ENCODE measurements around the gene GPHN. TPM values are rescaled to one million over a fixed set of nuclear protein-coding genes. Genes with fewer than 3 reads are reported as not detected.
"Not testable (repeated sequence)": the region's sequence is repeated elsewhere in the genome, so short reads cannot be mapped to it uniquely, and the experiment has no call there.

GPHN gene
- total RNA-seq, 2 experiments from 2014 or later = 15.8 to 15.9 TPM

DNA sequence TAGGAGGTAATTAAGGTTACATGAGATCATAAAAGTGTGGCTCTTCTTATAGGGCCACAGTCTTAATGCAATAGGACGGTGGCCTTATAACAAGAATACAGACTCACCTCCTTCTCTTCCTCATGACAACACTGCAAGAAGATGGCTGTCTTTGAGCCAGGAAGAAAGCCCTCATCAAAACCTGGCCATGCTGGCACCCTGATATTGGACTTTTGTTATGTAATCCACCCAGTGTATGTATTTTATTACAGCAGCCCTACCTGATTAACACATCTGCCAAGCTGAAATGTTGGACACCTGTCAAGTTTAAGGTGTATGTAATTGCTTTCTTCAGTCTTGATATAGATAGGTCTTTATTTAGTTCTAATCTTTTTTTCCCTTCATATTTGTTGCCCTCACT, 217.0 kb downstream of the GPHN start:
- Mint-ChIP-seq H3K27me3 (no peaks in the 10 kb centered on the region), H3K27ac (no peak overlapping the region), H3K4me1 (no peaks in the 10 kb centered on the region), H3K36me3 (ENCODE audit: low read depth) (peaks cover 15% of the 10 kb centered on the region), H3K4me3 (no peak overlapping the region), H3K9me3 (peaks cover 26% of the 10 kb centered on the region)
- ChIA-PET CTCF (no interaction called here), POLR2A (no interaction called here)
- no peak for DNase-seq

DNA sequence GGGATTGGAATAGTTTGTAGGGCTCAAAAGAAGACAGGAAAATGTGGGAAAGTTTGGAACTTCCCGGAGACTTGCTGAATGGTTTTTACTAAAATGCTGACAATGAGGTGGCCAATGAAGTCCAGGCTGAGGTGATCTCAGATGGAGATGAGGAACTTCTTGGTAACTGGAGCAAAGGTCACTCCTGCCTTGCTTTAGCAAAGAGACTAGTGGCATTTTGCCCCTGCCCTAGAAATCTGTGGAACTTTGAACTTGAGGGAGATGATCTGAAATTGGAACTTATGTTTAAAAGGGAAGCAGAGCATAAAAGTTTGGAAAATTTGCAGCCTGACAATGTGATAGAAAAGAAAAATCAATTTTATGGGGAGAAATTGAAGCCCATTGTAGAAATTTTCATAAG, 223.4 kb downstream of the GPHN start:
- H3K27me3 Mint-ChIP-seq = not testable (repeated sequence)
- peaks cover 19% of the 10 kb centered on the region for H3K36me3 Mint-ChIP-seq (ENCODE audit: low read depth)

DNA sequence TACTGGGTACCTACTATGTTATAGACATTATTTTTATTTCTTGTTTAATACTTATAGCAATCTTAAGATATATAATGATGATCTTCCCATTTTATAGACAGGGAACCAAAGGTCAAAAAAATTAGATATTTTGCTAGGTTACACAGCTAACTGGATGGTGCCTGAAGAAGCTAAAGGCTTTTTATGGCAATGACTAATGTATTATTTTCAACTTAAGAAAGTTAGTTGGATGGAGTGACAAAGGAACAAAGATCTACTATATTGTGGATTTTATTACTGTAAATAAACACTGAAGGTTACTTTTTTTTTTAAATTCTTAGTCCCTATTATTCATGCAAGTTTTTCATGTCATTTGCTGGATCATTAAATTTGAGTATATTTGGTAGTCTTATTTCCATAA, 227.9 kb downstream of the GPHN start:
- Mint-ChIP-seq H3K36me3 (ENCODE audit: low read depth) (peaks cover 9% of the 10 kb centered on the region), H3K9me3 (peaks cover 16% of the 10 kb centered on the region), H3K4me3 (no peak overlapping the region), H3K27me3 (no peaks in the 10 kb centered on the region), H3K27ac (no peak overlapping the region), H3K4me1 (no peaks in the 10 kb centered on the region)
- ChIA-PET POLR2A (no interaction called here), CTCF (no interaction called here)
- no peak for DNase-seq

More for the DNA sequence above, 223.4 kb downstream of the GPHN start:
- CTCF ChIA-PET, POLR2A ChIA-PET, H3K4me1 Mint-ChIP-seq, DNase-seq, H3K27ac Mint-ChIP-seq, H3K4me3 Mint-ChIP-seq: not testable (repeated sequence)
- H3K9me3 Mint-ChIP-seq = peaks cover 36% of the 10 kb centered on the region

- Mint-ChIP-seq H3K4me3 (no peak overlapping the region), H3K36me3 (ENCODE audit: low read depth) (peaks cover 3% of the 10 kb centered on the region), H3K9me3 (peaks cover 3% of the 10 kb centered on the region), H3K4me1 (no peaks in the 10 kb centered on the region), H3K27me3 (no peaks in the 10 kb centered on the region), H3K27ac (no peak overlapping the region)
- ChIA-PET CTCF (no interaction called here), POLR2A (no interaction called here)
- DNase-seq = no peak
Measured at GRCh38 chr14:66739826-66740225, 231.9 kb downstream of the GPHN start.

GRCh38 chr14:66745078-66745477, 237.1 kb downstream of the GPHN start:
- no peak for DNase-seq
- no peaks in the 10 kb centered on the region for H3K36me3 Mint-ChIP-seq (ENCODE audit: low read depth)
- no peaks in the 10 kb centered on the region for H3K27me3 Mint-ChIP-seq
- no peaks in the 10 kb centered on the region for H3K4me1 Mint-ChIP-seq
- no peak overlapping the region for H3K4me3 Mint-ChIP-seq
- ChIA-PET CTCF (interaction anchor here (1.3 kb wide), 1 partner anchor 121 kb away, joined by 5 read pairs; no protein-coding TSS in a partner anchor), POLR2A (no interaction called here)
- H3K27ac Mint-ChIP-seq = no peak overlapping the region
- H3K9me3 Mint-ChIP-seq = no peaks in the 10 kb centered on the region

DNA sequence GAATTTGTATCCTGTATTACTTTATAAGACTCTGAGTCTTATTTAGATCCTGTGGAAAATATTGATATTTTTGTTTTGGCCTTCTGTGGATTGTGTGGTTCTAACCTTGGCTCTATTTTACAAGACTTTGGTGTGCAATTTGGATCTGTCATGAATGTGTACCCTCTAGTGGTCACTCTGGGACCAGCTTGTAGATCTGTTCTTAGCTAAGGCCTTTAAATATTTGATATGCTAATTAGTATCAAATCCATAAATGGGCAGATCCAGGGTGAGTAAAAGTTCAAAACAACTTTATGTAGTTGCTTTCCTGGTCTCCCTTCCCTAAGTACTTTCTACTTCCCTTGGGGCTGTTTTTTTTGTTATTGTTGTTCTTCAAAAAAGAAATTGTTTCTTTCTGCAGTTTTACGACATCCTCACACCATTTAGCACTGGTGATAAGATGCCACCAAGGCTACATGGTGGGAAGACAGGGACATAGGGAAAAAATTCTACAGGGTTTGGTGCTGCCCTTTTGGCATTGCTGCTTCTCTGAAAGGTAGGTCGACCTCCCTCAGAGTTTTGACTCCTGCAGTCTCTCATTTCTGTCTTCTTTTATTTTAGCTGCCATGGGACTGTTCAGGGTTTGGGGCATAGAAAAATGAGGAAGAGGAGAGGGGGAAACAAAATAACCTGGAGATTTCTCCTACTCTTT, 238.5 kb downstream of the GPHN start:
- H3K4me1 Mint-ChIP-seq = no peaks in the 10 kb centered on the region
- peaks cover under 1% of the 10 kb centered on the region for H3K27me3 Mint-ChIP-seq
- ChIA-PET CTCF (interaction anchor here (1.3 kb wide), 1 partner anchor 122 kb away, joined by 5 read pairs; no protein-coding TSS in a partner anchor), POLR2A (no interaction called here)
- no peak for DNase-seq
- H3K9me3 Mint-ChIP-seq = no peaks in the 10 kb centered on the region
- H3K4me3 Mint-ChIP-seq = no peak overlapping the region
- no peaks in the 10 kb centered on the region for H3K36me3 Mint-ChIP-seq (ENCODE audit: low read depth)
- no peak overlapping the region for H3K27ac Mint-ChIP-seq

DNA sequence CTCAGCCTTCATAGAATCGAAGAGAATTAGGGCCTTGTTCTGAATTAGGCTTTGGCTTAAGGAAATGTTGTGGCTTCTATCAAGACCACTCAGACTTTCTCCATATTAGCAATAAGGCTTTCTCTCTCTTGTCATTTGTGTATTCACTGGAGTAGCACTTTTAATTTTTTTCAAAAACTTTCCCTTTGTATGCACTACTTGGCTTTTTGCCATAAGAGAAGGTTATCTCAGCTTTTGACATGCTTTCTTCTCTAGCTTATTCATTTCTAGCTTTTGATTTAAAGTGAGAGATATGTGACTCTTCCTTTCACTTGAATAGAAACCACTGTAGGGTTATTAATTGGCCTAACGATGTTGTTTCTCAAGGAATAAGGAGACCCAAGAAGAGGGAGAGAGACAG, 244.2 kb downstream of the GPHN start:
- no peaks in the 10 kb centered on the region for H3K36me3 Mint-ChIP-seq (ENCODE audit: low read depth)
- no peak overlapping the region for H3K27ac Mint-ChIP-seq
- H3K4me1 Mint-ChIP-seq = no peaks in the 10 kb centered on the region
- CTCF ChIA-PET = no interaction called here
- POLR2A ChIA-PET = no interaction called here
- H3K27me3 Mint-ChIP-seq = peaks cover 4% of the 10 kb centered on the region
- H3K4me3 Mint-ChIP-seq = no peak overlapping the region
- H3K9me3 Mint-ChIP-seq = no peaks in the 10 kb centered on the region
- DNase-seq = no peak

GRCh38 chr14:66758031-66758613, 250.2 kb downstream of the GPHN start:
- Mint-ChIP-seq H3K27me3 (peaks cover under 1% of the 10 kb centered on the region), H3K9me3 (no peaks in the 10 kb centered on the region), H3K36me3 (ENCODE audit: low read depth) (no peaks in the 10 kb centered on the region), H3K27ac (no peak overlapping the region), H3K4me3 (no peak overlapping the region), H3K4me1 (no peaks in the 10 kb centered on the region)
- POLR2A ChIA-PET = no interaction called here
- CTCF ChIA-PET = no interaction called here
- DNase-seq = no peak

DNA sequence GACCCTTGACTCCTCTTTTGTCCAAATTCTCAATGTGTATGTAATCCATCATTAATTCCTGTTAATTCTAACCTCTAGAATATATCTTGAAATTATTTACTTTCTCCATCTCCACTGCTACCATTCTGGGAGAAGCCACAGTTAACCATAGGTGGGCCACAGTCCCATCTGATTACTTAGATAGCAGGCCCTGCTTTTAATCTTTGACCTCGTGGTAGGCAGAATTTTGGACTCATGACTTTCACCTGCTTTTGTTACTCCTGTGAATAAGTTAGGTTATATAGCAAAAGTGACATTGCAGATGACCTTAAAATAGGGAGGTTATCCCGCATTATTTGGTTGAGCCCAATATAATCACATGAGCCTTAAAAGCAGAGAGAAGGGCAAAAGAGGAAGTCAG, 264.2 kb downstream of the GPHN start:
- no peaks in the 10 kb centered on the region for H3K4me1 Mint-ChIP-seq

GRCh38 chr14:66782853-66783252, 274.9 kb downstream of the GPHN start:
- no peaks in the 10 kb centered on the region for H3K27me3 Mint-ChIP-seq
- no peaks in the 10 kb centered on the region for H3K4me1 Mint-ChIP-seq
- POLR2A ChIA-PET = no interaction called here
- DNase-seq = no peak
- peaks cover 2% of the 10 kb centered on the region for H3K9me3 Mint-ChIP-seq
- H3K36me3 Mint-ChIP-seq (ENCODE audit: low read depth) = no peaks in the 10 kb centered on the region
- CTCF ChIA-PET = no interaction called here
- no peak overlapping the region for H3K4me3 Mint-ChIP-seq
- H3K27ac Mint-ChIP-seq = no peak overlapping the region

More for the DNA sequence above, 264.2 kb downstream of the GPHN start:
- Mint-ChIP-seq H3K4me3 (no peak overlapping the region), H3K27ac (no peak overlapping the region), H3K27me3 (no peaks in the 10 kb centered on the region), H3K9me3 (no peaks in the 10 kb centered on the region), H3K36me3 (ENCODE audit: low read depth) (no peaks in the 10 kb centered on the region)
- ChIA-PET POLR2A (no interaction called here), CTCF (no interaction called here)
- no peak for DNase-seq

GRCh38 chr14:66790101-66790500, 282.2 kb downstream of the GPHN start:
- H3K36me3 Mint-ChIP-seq (ENCODE audit: low read depth) = no peaks in the 10 kb centered on the region
- H3K27me3 Mint-ChIP-seq = no peaks in the 10 kb centered on the region
- CTCF ChIA-PET = no interaction called here
- H3K4me3 Mint-ChIP-seq = no peak overlapping the region
- no peaks in the 10 kb centered on the region for H3K4me1 Mint-ChIP-seq
- POLR2A ChIA-PET = no interaction called here
- H3K9me3 Mint-ChIP-seq = peaks cover 10% of the 10 kb centered on the region
- no peak overlapping the region for H3K27ac Mint-ChIP-seq
- DNase-seq = no peak

DNA sequence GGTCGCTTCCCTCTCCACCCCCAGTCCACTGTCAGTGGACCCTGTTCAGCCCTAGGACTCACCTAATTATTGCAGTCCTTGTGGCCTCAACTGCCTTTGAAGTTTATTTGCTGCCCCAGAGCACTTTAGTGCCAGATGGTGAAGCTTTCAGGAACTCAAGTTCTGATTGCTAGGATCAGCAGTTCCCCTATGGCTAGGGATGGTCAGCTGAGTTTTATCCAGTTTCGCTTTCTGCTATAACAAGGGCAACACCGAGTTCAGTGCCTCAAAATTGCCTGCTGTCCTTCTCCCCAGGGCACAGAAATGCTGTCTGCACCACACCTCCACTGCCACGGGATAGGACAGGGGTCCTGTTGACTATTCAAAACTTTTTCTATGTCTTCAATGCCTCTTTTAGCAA, 295.0 kb downstream of the GPHN start:
- H3K27ac Mint-ChIP-seq = no peak overlapping the region
- H3K27me3 Mint-ChIP-seq = no peaks in the 10 kb centered on the region
- H3K4me3 Mint-ChIP-seq = no peak overlapping the region
- no peak for DNase-seq
- H3K36me3 Mint-ChIP-seq (ENCODE audit: low read depth) = peaks cover 3% of the 10 kb centered on the region
- CTCF ChIA-PET = no interaction called here
- POLR2A ChIA-PET = no interaction called here
- no peaks in the 10 kb centered on the region for H3K4me1 Mint-ChIP-seq
- peaks cover 23% of the 10 kb centered on the region for H3K9me3 Mint-ChIP-seq

DNA sequence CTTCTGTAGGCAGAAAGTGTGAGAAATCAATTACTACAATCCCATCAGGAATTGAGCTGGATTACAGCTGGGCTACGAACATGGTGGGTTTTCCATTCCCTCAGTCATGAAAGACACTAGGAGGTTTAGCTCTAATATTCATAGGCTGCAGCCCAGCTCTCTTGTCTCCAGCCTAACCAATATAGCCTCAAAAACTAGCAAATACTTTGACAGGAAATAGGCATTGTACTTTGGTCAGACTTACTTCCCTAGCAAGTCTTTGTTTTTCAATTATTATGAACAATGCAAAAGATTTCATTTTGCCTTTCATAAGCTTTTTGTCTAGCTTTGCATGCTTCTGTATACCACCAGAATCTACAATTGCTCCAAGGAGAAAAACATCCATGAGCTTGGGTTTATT, 296.2 kb downstream of the GPHN start:
- POLR2A ChIA-PET = no interaction called here
- Mint-ChIP-seq H3K27ac (no peak overlapping the region), H3K36me3 (ENCODE audit: low read depth) (peaks cover 3% of the 10 kb centered on the region), H3K4me1 (no peaks in the 10 kb centered on the region), H3K9me3 (peaks cover 22% of the 10 kb centered on the region), H3K4me3 (no peak overlapping the region), H3K27me3 (no peaks in the 10 kb centered on the region)
- no peak for DNase-seq
- CTCF ChIA-PET = no interaction called here

DNA sequence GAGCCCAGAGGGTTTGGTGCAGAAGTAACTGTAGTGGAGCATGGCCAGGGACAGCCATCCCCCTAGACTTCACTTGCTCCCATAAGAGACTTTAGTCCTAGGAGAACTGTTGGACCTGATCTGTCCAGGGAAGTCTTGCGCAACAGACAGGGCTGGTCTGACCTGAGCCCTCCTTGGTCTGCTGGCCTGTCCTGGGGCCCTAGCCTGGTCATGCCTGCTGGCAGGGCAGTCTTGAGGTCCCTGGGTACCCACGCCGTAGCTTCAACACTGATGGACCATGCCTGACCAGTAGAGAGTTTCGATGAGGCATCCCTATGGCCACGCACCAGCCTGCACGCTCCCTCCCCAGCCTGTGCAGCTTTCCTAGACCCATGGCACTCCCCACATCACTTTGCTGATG, 305.7 kb downstream of the GPHN start:
- no peak overlapping the region for H3K4me3 Mint-ChIP-seq
- H3K27ac Mint-ChIP-seq = no peak overlapping the region
- H3K27me3 Mint-ChIP-seq = no peaks in the 10 kb centered on the region
- no peak for DNase-seq
- no peaks in the 10 kb centered on the region for H3K4me1 Mint-ChIP-seq
- H3K9me3 Mint-ChIP-seq = peaks cover 29% of the 10 kb centered on the region
- ChIA-PET POLR2A (no interaction called here), CTCF (no interaction called here)
- H3K36me3 Mint-ChIP-seq (ENCODE audit: low read depth) = peaks cover 17% of the 10 kb centered on the region

Measured in activated CD4-positive, alpha-beta memory T cell treated with anti-CD3 and anti-CD28 coated beads, Interleukin-2, amount 10 ng/mL, durations not matched to agents 7 days and 5 days (primary cell).